HEK293T (cell line): ENCODE results near the gene LRRC36.

Source experiments
- ARNT ChIP-seq: fragments of 450-650 bp; IDR thresholded peaks from 2 replicates; pipeline ENCODE4 v1.6.1; 2017; ENCODE audit warnings: mild to moderate bottlenecking
- ELF4 ChIP-seq: fragments of 450-650 bp; IDR thresholded peaks from 2 replicates; pipeline ENCODE4 v1.6.1; 2017; ENCODE audit warnings: antibody characterized with exemption
- TARDBP ChIP-seq: fragments of 450-650 bp; IDR thresholded peaks from 2 replicates; pipeline ENCODE4 v1.6.1; 2016
- ZNF384 ChIP-seq: fragments of 450-650 bp; IDR thresholded peaks from 2 replicates; pipeline ENCODE4 v1.6.1; 2016

DNA sequence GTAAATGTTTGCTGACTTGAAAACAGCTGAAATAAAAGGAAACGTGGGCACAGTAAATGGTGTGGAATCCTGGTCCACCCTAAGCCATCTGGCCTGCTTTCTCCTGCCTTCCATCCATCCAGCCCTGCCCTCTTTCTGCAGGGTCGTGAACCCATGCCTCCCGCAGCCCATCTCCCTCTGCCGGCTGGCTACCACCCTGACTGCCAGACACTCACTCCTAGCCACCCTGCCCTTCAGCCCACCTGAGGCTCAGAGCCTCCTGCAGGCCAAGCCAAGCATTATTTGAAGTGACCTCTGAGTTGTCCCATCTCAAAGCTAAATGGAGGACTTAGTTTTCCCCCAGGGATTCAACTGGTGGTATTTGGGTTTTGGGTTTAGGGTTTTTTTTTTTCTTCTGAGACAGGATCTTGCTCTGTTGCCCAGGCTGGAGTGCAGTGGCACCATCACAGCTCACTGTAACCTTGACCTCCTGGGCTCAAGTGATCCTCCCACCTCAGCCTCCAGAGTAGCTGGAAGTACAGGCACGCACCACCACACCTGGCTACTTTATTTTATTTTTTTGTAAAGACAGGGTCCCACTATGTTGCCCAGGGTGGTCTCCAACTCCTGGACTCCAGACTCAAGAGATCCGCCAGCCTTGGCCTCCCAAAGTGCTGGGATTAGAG is 81.3 kb downstream of the LRRC36 start:
- TF ChIP-seq ARNT (no peak), ELF4 (no peak), ZNF384 (no peak), TARDBP (no peak)
